ENCODE results near the gene STRADA. TPM values are rescaled to one million over a fixed set of nuclear protein-coding genes. Genes with fewer than 3 reads are reported as not detected.

Gene STRADA
- total RNA-seq, 4 donors from 2014 or later = 14.4 to 39.1 (median 23.3) TPM

- peaks cover 0 to 30% of the 10 kb centered on the region in 2 donors for H3K36me3 ChIP-seq
- H3K4me3 ChIP-seq = peak overlapping the region in 1 of 2 donors; percentile 72
- TF ChIP-seq EP300 (IDR thresholded peaks at IDR 0.05) (no peak), POLR2A (IDR thresholded peaks at IDR 0.05) (no peak), CTCF (IDR thresholded peaks at IDR 0.05) (peak in 3 of 4 experiments; percentile 35 to 52 (median 44)), POLR2AphosphoS5 (IDR thresholded peaks at IDR 0.05) (no peak)
- no CpG with 5 or more reads among the region's 22 CpGs for WGBS, 2 donors (ENCODE audit: low coverage in 1 of 2)
- H3K4me1 ChIP-seq = peaks cover 0 to 70% (median 19%) of the 10 kb centered on the region in 3 donors
- peak overlapping the region in 3 of 4 donors; percentile 76 to 78 (median 77) for H3K27ac ChIP-seq
- no peak for ATAC-seq
- H3K9me3 ChIP-seq = no peaks in the 10 kb centered on the region
- H3K27me3 ChIP-seq = no peaks in the 10 kb centered on the region
These were observed 44.0 kb downstream of the STRADA start for GRCh38 chr17:63697341-63698286.

- Histone ChIP-seq H3K9me3 (no peaks in the 10 kb centered on the region), H3K27me3 (no peaks in the 10 kb centered on the region), H3K27ac (peak overlapping the region in 3 of 4 donors; percentile 76 to 78 (median 77)), H3K4me1 (peaks cover 0 to 64% (median 18%) of the 10 kb centered on the region in 3 donors), H3K4me3 (no peak overlapping the region), H3K36me3 (peaks cover 0 to 40% of the 10 kb centered on the region in 2 donors)
- WGBS, 2 donors (ENCODE audit: low coverage in 1 of 2) = 50 to 100% methylated on average over 1 to 2 of the region's 9 CpGs
- TF ChIP-seq POLR2A (IDR thresholded peaks at IDR 0.05) (no peak), CTCF (IDR thresholded peaks at IDR 0.05) (peak in 2 of 4 experiments; percentile 33 to 43)
- no peak for ATAC-seq
These were observed 45.1 kb downstream of the STRADA start for GRCh38 chr17:63696381-63696961.

- peaks cover 0 to 46% of the 10 kb centered on the region in 2 donors for H3K36me3 ChIP-seq
These were observed 45.7 kb downstream of the STRADA start for GRCh38 chr17:63695889-63696288.

GRCh38 chr17:63694950-63695773, 46.4 kb downstream of the STRADA start:
- TF ChIP-seq POLR2A (IDR thresholded peaks at IDR 0.05) (no peak), POLR2AphosphoS5 (IDR thresholded peaks at IDR 0.05) (no peak), CTCF (IDR thresholded peaks at IDR 0.05) (no peak), EP300 (IDR thresholded peaks at IDR 0.05) (no peak)
- Histone ChIP-seq H3K4me3 (no peak overlapping the region), H3K4me1 (peaks cover 0 to 50% (median 8%) of the 10 kb centered on the region in 3 donors), H3K36me3 (peaks cover 0 to 53% of the 10 kb centered on the region in 2 donors), H3K27ac (peak overlapping the region in 2 of 4 donors; percentile 3 to 78), H3K27me3 (no peaks in the 10 kb centered on the region), H3K9me3 (no peaks in the 10 kb centered on the region)
- ATAC-seq = no peak
- WGBS, 2 donors (ENCODE audit: low coverage in 1 of 2) = 77 to 98% methylated on average over 4 to 14 of the region's 15 CpGs

More at GRCh38 chr17:63695889-63696288, 45.7 kb downstream of the STRADA start:
- WGBS, 2 donors (ENCODE audit: low coverage in 1 of 2) = 67 to 80% methylated on average over 1 to 2 of the region's 6 CpGs
- TF ChIP-seq POLR2A (IDR thresholded peaks at IDR 0.05) = no peak
- no peak for TF ChIP-seq CTCF (IDR thresholded peaks at IDR 0.05)
- TF ChIP-seq EP300 (IDR thresholded peaks at IDR 0.05) = no peak
- TF ChIP-seq POLR2AphosphoS5 (IDR thresholded peaks at IDR 0.05) = no peak
- Histone ChIP-seq H3K27me3 (no peaks in the 10 kb centered on the region), H3K27ac (peak overlapping the region in 1 of 4 donors; percentile 78), H3K9me3 (no peaks in the 10 kb centered on the region), H3K4me1 (peaks cover 0 to 58% (median 12%) of the 10 kb centered on the region in 3 donors), H3K4me3 (no peak overlapping the region)
- ATAC-seq = no peak

Data from gastroesophageal sphincter (tissue), 4 donors.